Neural cell (in vitro differentiated cells): ENCODE measurements around the gene LZTR1. TPM values are rescaled to one million over a fixed set of nuclear protein-coding genes. Genes with fewer than 3 reads are reported as not detected.

Experiments
- H2AFZ ChIP-seq: fragments of 200-600, 300-800 bp; sonication (generic), shearing (Covaris generic); 2 replicates; pipeline ENCODE4 v1.6.0; 2014; ENCODE audit warnings: low read depth, mild to moderate bottlenecking, antibody characterized with exemption, low read length, moderate library complexity
- H3F3A ChIP-seq: fragments of 200-600 bp; shearing (Covaris generic); 2 replicates; pipeline ENCODE4 v1.6.1; 2016; ENCODE audit warnings: mild to moderate bottlenecking, moderate library complexity, mixed read lengths, antibody characterized with exemption, low read length; ENCODE audit not compliant: insufficient read depth, poor library complexity, severe bottlenecking
- H3K27ac ChIP-seq: fragments of 200-600, 300-800 bp; sonication (generic), shearing (Covaris generic); 2 replicates; pipeline ENCODE4 v1.5.1; 2014; ENCODE audit warnings: mild to moderate bottlenecking, low read length, moderate library complexity
- H3K27me3 ChIP-seq: fragments of 300-800, 200-600 bp; sonication (generic), shearing (Covaris generic); 2 replicates; pipeline ENCODE4 v1.6.0; 2014; ENCODE audit warnings: mild to moderate bottlenecking, low read depth, low read length, moderate library complexity; ENCODE audit not compliant: insufficient read depth
- H3K36me3 ChIP-seq: fragments of 300-800, 200-600 bp; sonication (generic), shearing (Covaris generic); 2 replicates; pipeline ENCODE4 v1.5.1; 2014; ENCODE audit warnings: mild to moderate bottlenecking, antibody characterized with exemption, low read length, moderate library complexity; ENCODE audit not compliant: insufficient read depth
- H3K4me2 ChIP-seq: fragments of 300-800, 200-600 bp; sonication (generic), shearing (Covaris generic); 2 replicates; pipeline ENCODE4 v1.6.0; 2014; ENCODE audit warnings: mild to moderate bottlenecking, low read length
- H3K4me3 ChIP-seq: fragments of 300-800, 200-600 bp; sonication (generic), shearing (Covaris generic); 2 replicates; pipeline ENCODE4 v1.5.1; 2014; ENCODE audit warnings: mild to moderate bottlenecking, low read length, moderate library complexity
- H3K79me2 ChIP-seq: fragments of 200-600 bp; shearing (Covaris generic); replicated peaks from 2 replicates; pipeline ENCODE4 v1.6.0; 2014; ENCODE audit warnings: mild to moderate bottlenecking, low read length, moderate library complexity; ENCODE audit not compliant: insufficient read depth
- H3K9ac ChIP-seq: fragments of 300-800, 200-600 bp; sonication (generic), shearing (Covaris generic); 2 replicates; pipeline ENCODE4 v1.6.1; 2016; ENCODE audit warnings: mild to moderate bottlenecking, low read length, mixed read lengths
- H3K9me2 ChIP-seq: fragments of 200-600 bp; shearing (Covaris generic); 2 replicates; pipeline ENCODE4 v1.6.1; 2016; ENCODE audit warnings: mild to moderate bottlenecking, low read length, mixed read lengths; ENCODE audit not compliant: insufficient read depth
- H3K9me3 ChIP-seq: fragments of 200-600, 300-800 bp; sonication (generic), shearing (Covaris generic); 2 replicates; pipeline ENCODE4 v1.6.1; 2016; ENCODE audit warnings: mild to moderate bottlenecking, mixed run types, low read length, moderate library complexity, mixed read lengths
- H4K20me1 ChIP-seq: fragments of 200-600 bp; shearing (Covaris generic); 2 replicates; pipeline ENCODE4 v1.6.1; 2016; ENCODE audit warnings: mild to moderate bottlenecking, mixed run types; ENCODE audit not compliant: insufficient read depth
- CTCF ChIP-seq: fragments of 450-650 bp; IDR thresholded peaks from 2 replicates; pipeline ENCODE4 v1.5.1; 2014; ENCODE audit warnings: antibody characterized with exemption, mild to moderate bottlenecking, moderate library complexity; ENCODE audit not compliant: poor library complexity, severe bottlenecking
- EP300 ChIP-seq: fragments of 450-650 bp; conservative IDR thresholded peaks from 2 replicates; pipeline ENCODE4 v1.6.1; 2014; ENCODE audit warnings: antibody characterized with exemption, mild to moderate bottlenecking, moderate library complexity; ENCODE audit not compliant: poor library complexity, severe bottlenecking
- EZH2 ChIP-seq: fragments of 200-600, 300-800 bp; shearing (Covaris generic), sonication (generic); IDR thresholded peaks from 2 replicates; pipeline ENCODE4 v1.6.1; 2014; ENCODE audit warnings: antibody characterized with exemption, low read length, borderline replicate concordance, mild to moderate bottlenecking; ENCODE audit not compliant: insufficient read depth, poor library complexity, severe bottlenecking
- MXI1 ChIP-seq: fragments of 450-650 bp; conservative IDR thresholded peaks from 2 replicates; pipeline ENCODE4 v1.6.1; 2014; ENCODE audit warnings: antibody characterized with exemption, mild to moderate bottlenecking; ENCODE audit not compliant: poor library complexity, severe bottlenecking
- POLR2AphosphoS5 ChIP-seq: IDR thresholded peaks from 2 replicates; pipeline ENCODE4 v1.6.1; 2012
- RAD21 ChIP-seq: fragments of 450-650 bp; conservative IDR thresholded peaks from 2 replicates; pipeline ENCODE4 v1.6.1; 2014; ENCODE audit warnings: antibody characterized with exemption, mild to moderate bottlenecking, moderate library complexity
- REST ChIP-seq: IDR thresholded peaks from 2 replicates; pipeline ENCODE4 v1.6.1; 2012; ENCODE audit warnings: borderline replicate concordance
- SMC3 ChIP-seq: fragments of 450-650 bp; conservative IDR thresholded peaks from 2 replicates; pipeline ENCODE4 v1.6.1; 2014; ENCODE audit warnings: antibody characterized with exemption, mild to moderate bottlenecking, moderate library complexity; ENCODE audit not compliant: poor library complexity
- TAF1 ChIP-seq: IDR thresholded peaks from 2 replicates; pipeline ENCODE4 v1.6.1; 2012; ENCODE audit warnings: low read depth
- polyA plus RNA-seq: library from polyadenylated mRNA; depleted of rRNA; stranded (reverse); fragments of >200 nt; gene quantifications from 2 replicates; pipeline ENCODE4 v1.2.3, GENCODE V29; 2014

LZTR1 gene
- polyA plus RNA-seq, 1 donor from 2014 or later = 114 TPM

GRCh38 chr22:21022507-21022906, 40.4 kb downstream of the LZTR1 start:
- no peaks in the 10 kb centered on the region for H4K20me1 ChIP-seq
- no peaks in the 10 kb centered on the region for H3F3A ChIP-seq
- H3K4me3 ChIP-seq = no peak overlapping the region
- no peaks in the 10 kb centered on the region for H3K27me3 ChIP-seq
- H3K36me3 ChIP-seq = no peaks in the 10 kb centered on the region
- H3K27ac ChIP-seq = no peak overlapping the region
- no peaks in the 10 kb centered on the region for H3K9me2 ChIP-seq
- H2AFZ ChIP-seq = no peak overlapping the region
- H3K4me2 ChIP-seq = no peak overlapping the region
- no peak overlapping the region for H3K9ac ChIP-seq
- TF ChIP-seq CTCF = no peak
- no peak for TF ChIP-seq RAD21
- TF ChIP-seq EP300 = no peak
- TF ChIP-seq REST = no peak
- no peak for TF ChIP-seq SMC3
- no peak for TF ChIP-seq POLR2AphosphoS5
- no peak for TF ChIP-seq TAF1
- no peak for TF ChIP-seq MXI1
- no peak for TF ChIP-seq EZH2
- H3K9me3 ChIP-seq = no peaks in the 10 kb centered on the region
- H3K79me2 ChIP-seq = no peaks in the 10 kb centered on the region

GRCh38 chr22:21022955-21023614, 41.0 kb downstream of the LZTR1 start:
- Histone ChIP-seq H2AFZ (no peak overlapping the region), H3K27ac (no peak overlapping the region)

More at GRCh38 chr22:21022955-21023614, 41.0 kb downstream of the LZTR1 start:
- no peaks in the 10 kb centered on the region for H3K9me2 ChIP-seq
- H3K4me2 ChIP-seq = no peak overlapping the region
- H3K79me2 ChIP-seq = no peaks in the 10 kb centered on the region
- H3K4me3 ChIP-seq = no peak overlapping the region
- TF ChIP-seq EZH2 (no peak), CTCF (no peak), RAD21 (no peak), SMC3 (no peak)
- no peaks in the 10 kb centered on the region for H3F3A ChIP-seq
- no peaks in the 10 kb centered on the region for H4K20me1 ChIP-seq
- no peak overlapping the region for H3K9ac ChIP-seq
- no peaks in the 10 kb centered on the region for H3K36me3 ChIP-seq
- no peaks in the 10 kb centered on the region for H3K27me3 ChIP-seq
- H3K9me3 ChIP-seq = no peaks in the 10 kb centered on the region
